Measurements from ENCODE around the gene ST3GAL5. TPM values are rescaled to one million over a fixed set of nuclear protein-coding genes. Genes with fewer than 3 reads are reported as not detected.

The ST3GAL5 gene
- total RNA-seq, 1 donor from 2014 or later: 76.7 TPM

GRCh38 chr2:85926931-85927661 lies 38.3 kb upstream of the ST3GAL5 start:
- Histone ChIP-seq H3K27me3 (no peaks in the 10 kb centered on the region), H3K9me3 (no peaks in the 10 kb centered on the region), H3K4me1 (peaks cover 12% of the 10 kb centered on the region), H3K4me3 (no peak overlapping the region), H3K36me3 (no peaks in the 10 kb centered on the region), H3K27ac (no peak overlapping the region)
- no peak for DNase-seq
- no peak for ATAC-seq
- TF ChIP-seq, protein P1, sequence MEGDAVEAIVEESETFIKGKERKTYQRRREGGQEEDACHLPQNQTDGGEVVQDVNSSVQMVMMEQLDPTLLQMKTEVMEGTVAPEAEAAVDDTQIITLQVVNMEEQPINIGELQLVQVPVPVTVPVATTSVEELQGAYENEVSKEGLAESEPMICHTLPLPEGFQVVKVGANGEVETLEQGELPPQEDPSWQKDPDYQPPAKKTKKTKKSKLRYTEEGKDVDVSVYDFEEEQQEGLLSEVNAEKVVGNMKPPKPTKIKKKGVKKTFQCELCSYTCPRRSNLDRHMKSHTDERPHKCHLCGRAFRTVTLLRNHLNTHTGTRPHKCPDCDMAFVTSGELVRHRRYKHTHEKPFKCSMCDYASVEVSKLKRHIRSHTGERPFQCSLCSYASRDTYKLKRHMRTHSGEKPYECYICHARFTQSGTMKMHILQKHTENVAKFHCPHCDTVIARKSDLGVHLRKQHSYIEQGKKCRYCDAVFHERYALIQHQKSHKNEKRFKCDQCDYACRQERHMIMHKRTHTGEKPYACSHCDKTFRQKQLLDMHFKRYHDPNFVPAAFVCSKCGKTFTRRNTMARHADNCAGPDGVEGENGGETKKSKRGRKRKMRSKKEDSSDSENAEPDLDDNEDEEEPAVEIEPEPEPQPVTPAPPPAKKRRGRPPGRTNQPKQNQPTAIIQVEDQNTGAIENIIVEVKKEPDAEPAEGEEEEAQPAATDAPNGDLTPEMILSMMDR (IDR thresholded peaks at IDR 0.05): no peak
- intact Hi-C loops (cut with DNase I): no loop called here

GRCh38 chr2:85926526-85926925 lies 37.7 kb upstream of the ST3GAL5 start:
- Histone ChIP-seq H3K4me3 (no peak overlapping the region), H3K27me3 (no peaks in the 10 kb centered on the region), H3K4me1 (peaks cover 12% of the 10 kb centered on the region), H3K27ac (no peak overlapping the region), H3K9me3 (no peaks in the 10 kb centered on the region), H3K36me3 (no peaks in the 10 kb centered on the region)
- no peak for DNase-seq
- TF ChIP-seq, protein P1 (IDR thresholded peaks at IDR 0.05): no peak
- ATAC-seq: no peak
- intact Hi-C loops (cut with DNase I): no loop called here

DNA sequence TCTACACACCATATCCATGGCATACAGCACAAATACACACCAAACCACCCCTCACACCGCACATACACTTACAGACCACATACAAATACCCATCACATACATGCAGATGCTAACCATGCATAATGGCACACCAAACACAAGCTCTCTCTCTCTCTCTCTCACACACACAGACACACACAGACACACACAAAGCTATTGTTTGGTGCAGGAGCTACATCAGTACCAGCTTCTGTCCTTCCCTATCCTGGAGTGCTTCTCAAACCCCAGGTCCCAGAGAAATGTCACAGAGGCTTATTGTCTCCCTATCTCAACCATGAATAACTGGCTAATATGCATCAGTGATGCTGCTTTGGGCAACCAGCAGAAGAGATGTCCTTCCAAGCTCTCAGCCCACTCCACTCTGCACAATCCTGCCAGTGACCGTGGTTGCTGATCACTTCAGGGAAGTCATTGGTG lies 36.5 kb upstream of the ST3GAL5 start:
- TF ChIP-seq, protein P1 (IDR thresholded peaks at IDR 0.05): no peak
- peaks cover 12% of the 10 kb centered on the region for H3K4me1 ChIP-seq
- H3K9me3 ChIP-seq: no peaks in the 10 kb centered on the region
- no peak overlapping the region for H3K4me3 ChIP-seq
- intact Hi-C loops (cut with DNase I): no loop called here
- no peak for ATAC-seq
- H3K27ac ChIP-seq: no peak overlapping the region
- no peaks in the 10 kb centered on the region for H3K27me3 ChIP-seq
- no peak for DNase-seq
- no peaks in the 10 kb centered on the region for H3K36me3 ChIP-seq

- no peak for DNase-seq
- no peaks in the 10 kb centered on the region for H3K9me3 ChIP-seq
- TF ChIP-seq, protein P1 (IDR thresholded peaks at IDR 0.05): no peak
- no peaks in the 10 kb centered on the region for H3K36me3 ChIP-seq
- intact Hi-C loops (cut with DNase I): no loop called here
- no peak overlapping the region for H3K4me3 ChIP-seq
- no peaks in the 10 kb centered on the region for H3K27me3 ChIP-seq
- peak; percentile 63 for ATAC-seq
- peaks cover 12% of the 10 kb centered on the region for H3K4me1 ChIP-seq
- peak overlapping the region; percentile 60 for H3K27ac ChIP-seq
Observed at GRCh38 chr2:85924522-85924921, 35.7 kb upstream of the ST3GAL5 start.

DNA sequence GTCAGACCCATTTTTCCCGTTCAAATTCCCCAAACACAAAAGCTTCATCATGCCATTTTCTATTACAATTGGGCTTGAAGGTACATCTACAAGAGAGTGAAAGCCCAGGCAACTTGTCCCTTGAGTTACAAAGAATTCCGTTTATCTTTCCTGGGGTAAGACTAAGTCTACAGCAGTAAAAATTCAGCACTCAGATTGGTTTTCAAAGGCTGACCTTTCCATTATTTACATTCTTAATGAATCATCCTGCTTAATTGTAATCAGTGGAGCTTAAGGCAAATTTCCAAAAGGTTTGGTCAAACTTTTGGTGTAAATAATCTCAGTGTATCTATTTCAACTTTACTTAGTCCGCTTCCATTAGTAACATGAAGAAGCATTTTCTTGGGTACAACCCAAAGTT lies 33.4 kb upstream of the ST3GAL5 start:
- H3K4me1 ChIP-seq: peaks cover 12% of the 10 kb centered on the region
- TF ChIP-seq, protein P1 (IDR thresholded peaks at IDR 0.05): no peak
- ATAC-seq: no peak

More for the DNA sequence above, 33.4 kb upstream of the ST3GAL5 start:
- no peak overlapping the region for H3K27ac ChIP-seq
- no peak overlapping the region for H3K4me3 ChIP-seq
- DNase-seq: no peak
- intact Hi-C loops (cut with DNase I): no loop called here
- no peaks in the 10 kb centered on the region for H3K27me3 ChIP-seq
- no peaks in the 10 kb centered on the region for H3K9me3 ChIP-seq
- H3K36me3 ChIP-seq: no peaks in the 10 kb centered on the region

All from upper lobe of right lung (tissue), 1 donor.